Large intestine (tissue), 3 donors: ENCODE results near the gene NOTCH1. TPM values are rescaled to one million over a fixed set of nuclear protein-coding genes. Genes with fewer than 3 reads are reported as not detected.

Experiments
- DNase-seq, 2 donors: peaks; one replicate each; pipeline versions ENCODE4 v3.0.0 to v3.0.0-alpha.2; 2013
- H3K27ac ChIP-seq: one replicate; pipeline ENCODE4 v1.5.1; 2013; ENCODE audit warnings: low read length
- H3K27me3 ChIP-seq: 2 replicates; pipeline ENCODE4 v1.6.1; 2013; ENCODE audit warnings: low read length; ENCODE audit not compliant: control insufficient read depth, insufficient read depth
- H3K36me3 ChIP-seq: 2 replicates; pipeline ENCODE4 v1.6.1; 2013; ENCODE audit warnings: low read length; ENCODE audit not compliant: control insufficient read depth, insufficient read depth
- H3K4me1 ChIP-seq: one replicate; pipeline ENCODE4 v1.6.1; 2013; ENCODE audit warnings: low read length; ENCODE audit not compliant: control insufficient read depth, insufficient read depth
- H3K4me3 ChIP-seq: one replicate; pipeline ENCODE4 v1.5.1; 2013; ENCODE audit warnings: low read length
- H3K9me3 ChIP-seq: one replicate; pipeline ENCODE4 v1.6.1; 2013; ENCODE audit warnings: mild to moderate bottlenecking, low read depth, low read length, moderate library complexity; ENCODE audit not compliant: control insufficient read depth
- WGBS: methylation state at CpG from one replicate; pipeline ENCODE4 v1.1.5; 2013; ENCODE audit warnings: low lambda C conversion rate; ENCODE audit not compliant: insufficient coverage; 5-methylcytosine and 5-hydroxymethylcytosine counted together
- polyA plus RNA-seq: library from polyadenylated mRNA; unstranded; fragments of 120-200 nt; gene quantifications from one replicate; pipeline ENCODE4 v1.2.1, GENCODE V29; 2013

Gene NOTCH1
- polyA plus RNA-seq, 1 donor, result 13.4 TPM

GRCh38 chr9:136569526-136570148 is 23.8 kb upstream of the NOTCH1 start:
- peaks cover 26% of the 10 kb centered on the region for H3K4me1 ChIP-seq
- H3K4me3 ChIP-seq, result no peak overlapping the region
- WGBS, result no CpG with 5 or more reads among the region's 10 CpGs
- DNase-seq, result no peak
- peaks cover 8% of the 10 kb centered on the region for H3K9me3 ChIP-seq
- H3K27ac ChIP-seq, result no peak overlapping the region
- H3K36me3 ChIP-seq, result no peaks in the 10 kb centered on the region
- H3K27me3 ChIP-seq, result peaks cover 7% of the 10 kb centered on the region

- Histone ChIP-seq H3K27ac (no peak overlapping the region), H3K36me3 (no peaks in the 10 kb centered on the region), H3K4me3 (no peak overlapping the region), H3K4me1 (peaks cover 33% of the 10 kb centered on the region), H3K9me3 (peaks cover 8% of the 10 kb centered on the region), H3K27me3 (peaks cover 7% of the 10 kb centered on the region)
- WGBS, result no CpG with 5 or more reads among the region's 24 CpGs
- DNase-seq, result no peak
Measured at GRCh38 chr9:136568288-136569081, 22.6 kb upstream of the NOTCH1 start.

- DNase-seq, result peak; percentile 79 to 81
- H3K27ac ChIP-seq, result no peak overlapping the region
- H3K4me1 ChIP-seq, result peaks cover 33% of the 10 kb centered on the region
- WGBS, result no CpG with 5 or more reads among the region's 27 CpGs
- H3K9me3 ChIP-seq, result peaks cover 8% of the 10 kb centered on the region
- no peak overlapping the region for H3K4me3 ChIP-seq
- peaks cover 4% of the 10 kb centered on the region for H3K27me3 ChIP-seq
- no peaks in the 10 kb centered on the region for H3K36me3 ChIP-seq
Measured at GRCh38 chr9:136567651-136568287, 21.9 kb upstream of the NOTCH1 start.

- H3K4me3 ChIP-seq, result no peak overlapping the region
- no peaks in the 10 kb centered on the region for H3K27me3 ChIP-seq
- no CpG with 5 or more reads among the region's 14 CpGs for WGBS
- DNase-seq, result no peak
- H3K4me1 ChIP-seq, result peaks cover 33% of the 10 kb centered on the region
- no peaks in the 10 kb centered on the region for H3K36me3 ChIP-seq
- peaks cover 8% of the 10 kb centered on the region for H3K9me3 ChIP-seq
- H3K27ac ChIP-seq, result no peak overlapping the region
Measured at GRCh38 chr9:136566901-136567300, 21.1 kb upstream of the NOTCH1 start.

GRCh38 chr9:136566553-136566895 is 20.7 kb upstream of the NOTCH1 start:
- Histone ChIP-seq H3K36me3 (no peaks in the 10 kb centered on the region), H3K9me3 (peaks cover 12% of the 10 kb centered on the region), H3K27ac (no peak overlapping the region), H3K27me3 (no peaks in the 10 kb centered on the region), H3K4me3 (no peak overlapping the region), H3K4me1 (peaks cover 33% of the 10 kb centered on the region)
- DNase-seq, result no peak
- WGBS, result no CpG with 5 or more reads among the region's 19 CpGs

GRCh38 chr9:136565715-136566552 is 20.1 kb upstream of the NOTCH1 start:
- H3K36me3 ChIP-seq, result no peaks in the 10 kb centered on the region
- H3K9me3 ChIP-seq, result peaks cover 12% of the 10 kb centered on the region
- peaks cover 33% of the 10 kb centered on the region for H3K4me1 ChIP-seq
- no CpG with 5 or more reads among the region's 26 CpGs for WGBS
- DNase-seq, result no peak
- peak overlapping the region; percentile 8 for H3K27ac ChIP-seq
- no peaks in the 10 kb centered on the region for H3K27me3 ChIP-seq
- H3K4me3 ChIP-seq, result no peak overlapping the region

- peak overlapping the region; percentile 33 for H3K27ac ChIP-seq
- no peak overlapping the region for H3K4me3 ChIP-seq
- no peaks in the 10 kb centered on the region for H3K27me3 ChIP-seq
- H3K4me1 ChIP-seq, result peaks cover 33% of the 10 kb centered on the region
- peak in 1 of 2 donors; percentile 29 for DNase-seq
- WGBS, result no CpG with 5 or more reads among the region's 28 CpGs
- no peaks in the 10 kb centered on the region for H3K36me3 ChIP-seq
- H3K9me3 ChIP-seq, result peaks cover 12% of the 10 kb centered on the region
Measured at GRCh38 chr9:136565086-136565714, 19.4 kb upstream of the NOTCH1 start.

- Histone ChIP-seq H3K4me3 (no peak overlapping the region), H3K9me3 (peaks cover 14% of the 10 kb centered on the region), H3K27ac (peak overlapping the region; percentile 33), H3K36me3 (no peaks in the 10 kb centered on the region), H3K4me1 (peaks cover 33% of the 10 kb centered on the region), H3K27me3 (no peaks in the 10 kb centered on the region)
- no CpG with 5 or more reads among the region's 21 CpGs for WGBS
- no peak for DNase-seq
Measured at GRCh38 chr9:136564379-136564988, 18.6 kb upstream of the NOTCH1 start.

- WGBS, result no CpG with 5 or more reads among the region's 19 CpGs
- Histone ChIP-seq H3K4me3 (no peak overlapping the region), H3K4me1 (peaks cover 33% of the 10 kb centered on the region)
Measured at GRCh38 chr9:136563646-136564325, 17.9 kb upstream of the NOTCH1 start.

More at GRCh38 chr9:136563646-136564325, 17.9 kb upstream of the NOTCH1 start:
- H3K36me3 ChIP-seq, result no peaks in the 10 kb centered on the region
- peaks cover 15% of the 10 kb centered on the region for H3K9me3 ChIP-seq
- no peaks in the 10 kb centered on the region for H3K27me3 ChIP-seq
- no peak for DNase-seq
- no peak overlapping the region for H3K27ac ChIP-seq
